DMS114 treated with DMSO at 0.1 percent for 48 hours (cell line): ENCODE data around the gene ZNF865.

Experiments
- DNase-seq: peaks from one replicate; lab custom pipeline; 2025; ENCODE audit not compliant: unreplicated experiment; lab: John Stamatoyannopoulos, UW

ZNF865 gene

DNA sequence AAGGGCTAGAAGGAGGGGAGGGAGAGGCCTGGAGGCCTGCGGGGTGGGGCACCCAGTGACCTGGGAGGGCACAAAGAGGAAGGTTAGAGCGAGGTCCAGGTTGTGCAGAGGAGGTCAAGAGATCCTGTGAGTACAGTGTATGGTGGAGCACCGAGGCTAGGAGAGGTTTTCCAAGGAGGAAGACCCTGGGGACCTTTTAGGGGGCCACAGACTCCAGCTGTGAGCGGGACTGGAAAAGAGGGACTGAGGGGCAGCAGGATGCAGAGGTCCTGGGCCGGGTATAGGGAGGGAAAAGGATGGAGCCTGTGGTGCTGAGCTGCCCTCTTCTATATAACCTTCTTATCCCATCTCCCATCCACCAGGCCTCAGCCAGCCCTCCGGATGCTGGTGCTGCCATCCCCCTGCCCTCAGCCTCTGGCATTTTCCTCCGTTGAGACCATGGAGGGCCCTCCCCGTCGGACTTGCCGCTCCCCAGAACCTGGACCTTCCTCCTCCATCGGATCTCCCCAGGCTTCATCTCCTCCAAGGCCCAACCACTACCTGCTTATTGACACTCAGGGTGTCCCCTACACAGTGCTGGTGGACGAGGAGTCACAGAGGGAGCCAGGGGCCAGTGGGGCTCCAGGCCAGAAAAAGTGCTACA is 38.9 kb downstream of the ZNF865 start:
- no peak for DNase-seq

DNA sequence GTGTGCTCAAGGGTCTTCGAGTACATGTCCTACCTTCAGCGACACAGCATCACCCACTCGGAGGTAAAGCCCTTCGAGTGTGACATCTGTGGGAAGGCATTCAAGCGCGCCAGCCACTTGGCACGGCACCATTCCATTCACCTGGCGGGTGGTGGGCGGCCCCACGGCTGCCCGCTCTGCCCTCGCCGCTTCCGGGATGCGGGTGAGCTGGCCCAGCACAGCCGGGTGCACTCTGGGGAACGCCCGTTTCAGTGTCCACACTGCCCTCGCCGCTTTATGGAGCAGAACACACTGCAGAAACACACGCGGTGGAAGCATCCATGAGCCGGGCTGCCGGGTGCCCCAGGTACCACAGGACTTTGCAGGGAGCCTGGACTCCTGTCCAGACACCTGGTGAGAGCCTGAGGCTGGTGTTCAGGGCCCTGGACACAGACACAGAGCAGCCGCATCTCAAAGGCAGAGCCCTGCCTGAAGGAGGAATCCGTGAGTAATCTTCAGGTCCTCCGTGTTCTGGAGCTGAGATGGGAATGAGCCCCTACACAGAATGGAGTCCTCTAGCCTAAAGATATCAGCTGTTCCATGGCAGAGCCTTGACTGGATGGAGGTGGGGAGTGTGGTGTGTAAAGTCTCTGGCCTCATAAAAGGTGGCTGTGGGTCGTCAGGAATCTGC is 39.5 kb downstream of the ZNF865 start:
- DNase-seq, result no peak

DNA sequence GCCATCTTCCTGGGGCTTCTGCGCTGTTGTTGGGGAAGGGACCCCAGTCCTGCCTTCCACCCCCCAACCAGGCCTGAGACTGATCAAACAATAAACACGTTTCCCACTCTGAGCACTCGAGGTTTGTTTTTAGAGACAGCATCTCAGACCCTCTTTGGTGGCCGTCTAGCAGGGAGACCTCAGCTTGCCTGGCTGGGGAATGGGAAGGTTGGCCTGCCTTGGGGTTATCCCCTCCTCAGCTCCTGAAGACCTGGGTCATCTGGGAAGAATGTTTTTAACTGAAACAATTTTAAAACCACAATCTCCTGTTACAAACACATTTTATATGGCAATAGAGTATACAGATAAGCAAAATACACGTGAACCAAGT is 40.0 kb downstream of the ZNF865 start:
- no peak for DNase-seq

DNA sequence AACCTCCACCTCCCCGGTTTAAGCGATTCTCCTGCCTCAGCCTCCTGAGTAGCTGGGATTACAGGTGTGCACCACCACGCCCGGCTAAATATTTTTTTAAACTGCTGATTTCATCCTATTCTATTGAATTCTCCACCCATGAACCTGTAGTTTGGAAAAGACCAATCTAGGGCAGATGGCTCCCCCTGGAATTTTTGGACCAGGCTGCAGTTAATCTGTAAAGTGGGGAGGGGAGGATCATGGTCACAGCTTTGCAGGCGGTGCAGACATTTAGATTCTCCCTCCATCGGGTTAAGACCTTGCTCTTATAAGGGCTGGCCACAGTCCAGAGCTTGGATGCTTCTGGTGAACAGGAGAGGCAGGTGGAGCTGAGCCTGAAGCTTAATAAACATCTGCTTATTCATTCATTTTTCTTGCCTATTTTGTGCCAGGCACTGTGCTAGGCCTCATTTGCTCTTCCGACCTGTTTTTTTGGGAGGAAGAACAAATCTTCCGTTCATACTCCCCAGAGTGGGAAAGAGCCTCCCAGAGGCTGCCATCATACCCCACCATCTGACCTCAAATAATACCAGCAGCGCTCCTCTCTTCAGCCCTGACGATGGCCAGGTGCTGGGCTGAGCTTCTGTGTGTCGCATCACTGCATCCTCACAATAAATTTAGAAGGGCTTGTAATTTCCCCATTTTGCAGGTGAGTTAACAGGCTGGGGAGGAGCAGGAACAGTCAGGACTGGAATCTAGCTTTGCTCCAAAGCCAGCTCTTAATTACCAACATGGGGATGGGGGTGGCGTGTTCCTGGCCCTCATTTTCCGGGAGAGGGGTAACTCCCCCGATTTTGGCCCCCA is 41.7 kb downstream of the ZNF865 start:
- DNase-seq, result no peak

DNA sequence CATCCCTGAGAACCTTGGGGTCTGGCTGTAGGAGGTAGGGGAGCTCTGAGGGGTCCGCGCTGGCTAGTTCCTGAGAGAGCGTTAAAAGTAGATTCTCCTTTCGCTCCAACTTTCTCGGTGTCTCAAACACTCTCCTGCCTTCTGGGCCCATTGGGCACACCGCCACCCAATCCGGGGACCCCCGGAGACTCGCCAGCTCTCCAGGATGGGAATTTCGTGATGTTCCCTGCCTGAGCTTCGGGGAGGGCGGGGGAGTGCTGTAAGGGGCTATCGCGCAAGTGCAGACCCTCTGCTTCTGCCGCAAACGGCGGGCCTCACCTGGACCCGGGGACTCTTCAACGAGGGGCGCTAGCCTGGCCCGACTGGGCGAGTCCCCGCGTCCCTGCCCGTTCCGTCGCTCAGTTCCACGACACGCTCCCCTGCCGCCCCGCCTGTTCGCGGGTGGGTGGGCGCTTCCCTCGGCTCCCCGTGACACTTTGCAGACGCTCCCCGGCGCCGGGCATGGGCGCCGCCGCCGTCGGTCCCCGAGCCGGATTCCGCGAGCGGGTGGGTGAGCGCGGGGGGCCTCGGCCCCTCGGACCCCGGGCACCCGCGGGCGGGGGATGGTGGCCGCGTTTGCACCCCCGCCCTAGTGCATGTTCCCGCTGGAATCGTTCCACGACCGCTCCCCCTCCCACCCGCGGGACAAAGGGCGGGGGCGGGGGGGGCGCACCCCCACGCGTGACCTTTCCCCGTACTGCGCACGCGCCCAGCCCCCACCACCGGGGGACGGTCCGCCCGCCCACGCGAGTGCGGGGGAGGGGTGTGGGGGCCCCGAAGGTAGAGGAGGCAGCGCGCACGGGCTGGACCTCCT is 42.5 kb downstream of the ZNF865 start, which contains the start of gene CCDC106:
TSS of gene CCDC106 (plus strand) at position 481 of the 853 bp plus-strand sequence. CDS start 835 bp downstream, outside the sequence.
- peak; percentile 79 for DNase-seq

DNA sequence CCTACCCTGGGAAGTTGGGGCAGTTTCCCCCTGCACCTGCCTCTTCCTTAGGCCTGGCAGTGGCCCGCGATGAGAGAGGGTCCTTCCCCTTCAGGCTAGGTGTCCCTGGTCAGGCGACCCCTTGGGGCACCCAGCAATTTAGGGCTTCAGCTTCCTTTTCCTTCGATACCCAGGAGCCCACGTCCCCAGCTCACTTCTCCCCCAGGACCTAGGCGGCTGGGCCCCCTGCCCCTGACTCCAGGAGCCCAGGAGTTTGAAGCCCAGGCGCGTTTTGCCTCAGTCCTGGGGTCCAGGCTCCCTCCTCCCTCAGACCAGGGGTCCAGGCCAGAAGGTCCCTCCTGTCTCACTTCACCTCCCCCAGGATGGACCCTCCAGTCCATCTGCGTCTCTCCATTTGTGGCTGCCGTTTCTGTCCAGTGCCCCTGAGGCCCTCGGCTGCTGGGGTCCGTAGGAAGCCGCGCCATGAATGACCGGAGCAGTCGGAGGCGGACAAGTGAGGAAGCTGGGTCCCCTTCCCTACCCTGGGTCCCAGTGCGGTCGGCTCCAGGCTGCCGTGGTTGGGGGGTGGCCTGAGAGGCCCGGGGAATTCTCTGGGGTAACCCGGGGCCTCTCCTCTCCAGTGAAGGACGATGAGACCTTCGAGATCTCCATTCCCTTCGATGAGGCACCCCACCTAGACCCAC is 43.3 kb downstream of the ZNF865 start:
- no peak for DNase-seq

DNA sequence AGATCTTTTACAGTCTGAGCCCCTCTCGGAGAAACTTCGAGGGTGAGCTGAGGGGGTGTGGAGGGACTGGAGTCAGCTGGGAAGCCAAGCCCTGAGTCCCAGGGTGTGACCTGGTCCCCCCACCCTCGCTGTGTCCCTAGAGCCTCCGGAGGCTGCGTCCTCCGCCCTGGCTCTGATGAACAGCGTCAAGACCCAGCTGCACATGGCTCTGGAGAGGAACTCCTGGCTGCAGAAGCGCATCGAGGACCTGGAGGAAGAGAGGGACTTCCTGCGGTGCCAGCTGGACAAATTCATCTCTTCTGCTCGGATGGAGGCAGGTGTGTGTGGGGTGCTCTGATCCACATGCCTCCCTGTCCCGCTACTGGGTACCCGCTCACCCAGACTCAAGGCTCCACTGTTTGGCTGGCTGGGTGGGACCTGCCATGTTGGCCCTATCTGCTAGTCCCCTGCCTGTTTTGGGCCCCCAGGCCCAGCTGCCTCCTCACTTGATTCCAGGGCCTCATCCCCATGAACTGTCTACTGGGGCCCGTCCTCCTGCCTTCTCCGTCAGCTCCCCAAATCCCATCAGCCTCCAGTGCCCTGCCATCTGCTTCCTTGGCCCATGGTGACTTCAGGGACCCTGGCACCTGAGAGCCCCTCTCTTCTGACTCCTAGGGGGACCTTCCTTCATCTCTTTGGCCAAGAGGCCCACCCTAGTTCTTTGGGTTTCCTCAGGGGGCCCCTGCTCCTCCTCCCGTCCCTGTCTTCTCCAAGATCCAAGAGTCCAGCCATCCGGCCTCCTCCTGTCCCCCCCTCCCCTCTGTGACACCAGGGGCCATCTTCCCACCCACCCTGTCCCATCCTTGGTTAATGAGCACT is 44.0 kb downstream of the ZNF865 start:
- DNase-seq, result no peak

DNA sequence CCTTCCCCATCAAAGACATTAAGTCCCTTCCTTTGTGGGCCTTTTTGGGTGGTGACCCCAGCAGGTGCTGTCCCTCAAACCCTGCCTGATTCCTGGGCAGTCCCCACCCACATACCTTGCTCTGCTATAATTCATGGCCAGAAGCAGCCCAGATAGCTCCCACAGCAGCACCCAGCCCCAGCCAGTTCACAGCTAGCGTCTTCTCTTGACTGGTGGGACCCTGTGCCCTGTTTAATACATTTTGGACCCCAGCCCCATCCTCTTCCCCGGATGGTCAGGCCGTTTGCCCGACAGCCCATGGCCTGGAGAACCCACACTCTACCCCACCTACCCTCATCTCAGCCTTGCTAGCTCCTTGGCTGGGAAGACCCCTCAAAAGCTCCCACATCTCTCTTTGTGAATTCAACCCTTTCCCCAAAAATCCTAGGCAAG is 44.7 kb downstream of the ZNF865 start:
- DNase-seq, result no peak

DNA sequence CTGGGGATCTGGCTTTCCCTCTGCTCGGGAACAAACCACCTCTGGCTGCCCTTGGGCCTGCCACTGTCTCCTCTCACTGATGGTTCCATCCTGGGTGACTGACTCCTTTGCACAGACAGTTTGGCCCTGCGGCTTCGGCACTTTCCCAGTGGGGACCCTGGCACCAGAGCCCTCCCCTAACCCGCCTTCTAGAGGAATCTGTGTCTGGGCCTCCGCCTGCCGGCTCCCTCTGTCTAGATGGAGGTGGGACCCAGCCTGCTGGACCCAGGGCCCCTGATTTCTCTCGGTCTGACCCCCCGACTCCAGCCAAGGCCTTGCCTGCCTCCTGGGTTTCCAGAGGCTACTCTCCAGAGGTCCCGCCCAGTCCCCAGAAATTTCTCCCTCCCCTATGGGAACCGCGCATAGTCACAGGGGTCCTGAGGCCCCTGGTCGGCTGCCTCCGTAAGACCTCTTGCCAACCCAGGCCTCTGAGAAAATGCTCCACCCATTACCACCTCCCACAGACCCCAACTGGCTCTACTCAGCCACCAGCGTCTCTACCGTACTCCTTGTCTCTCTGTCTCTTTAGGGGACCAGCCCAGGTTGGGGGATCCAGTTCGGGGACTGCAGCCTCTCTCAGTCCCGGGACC is 45.3 kb downstream of the ZNF865 start:
- no peak for DNase-seq

DNA sequence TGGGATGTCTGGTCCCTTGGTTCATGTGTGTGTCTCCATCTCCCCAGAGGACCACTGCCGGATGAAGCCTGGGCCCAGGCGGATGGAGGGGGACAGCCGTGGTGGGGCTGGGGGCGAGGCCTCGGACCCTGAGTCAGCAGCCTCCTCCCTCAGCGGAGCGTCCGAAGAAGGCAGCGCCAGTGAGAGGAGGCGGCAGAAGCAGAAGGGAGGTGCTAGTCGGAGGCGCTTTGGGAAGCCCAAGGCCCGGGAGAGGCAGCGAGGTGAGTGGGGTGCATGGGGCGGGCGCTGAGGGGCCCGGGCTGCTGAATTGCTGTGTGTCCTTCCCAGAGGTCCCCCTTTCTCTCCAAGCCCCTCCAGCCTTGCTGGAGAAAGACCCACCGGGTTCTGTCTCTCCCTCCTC is 45.8 kb downstream of the ZNF865 start:
- DNase-seq, result no peak

DNA sequence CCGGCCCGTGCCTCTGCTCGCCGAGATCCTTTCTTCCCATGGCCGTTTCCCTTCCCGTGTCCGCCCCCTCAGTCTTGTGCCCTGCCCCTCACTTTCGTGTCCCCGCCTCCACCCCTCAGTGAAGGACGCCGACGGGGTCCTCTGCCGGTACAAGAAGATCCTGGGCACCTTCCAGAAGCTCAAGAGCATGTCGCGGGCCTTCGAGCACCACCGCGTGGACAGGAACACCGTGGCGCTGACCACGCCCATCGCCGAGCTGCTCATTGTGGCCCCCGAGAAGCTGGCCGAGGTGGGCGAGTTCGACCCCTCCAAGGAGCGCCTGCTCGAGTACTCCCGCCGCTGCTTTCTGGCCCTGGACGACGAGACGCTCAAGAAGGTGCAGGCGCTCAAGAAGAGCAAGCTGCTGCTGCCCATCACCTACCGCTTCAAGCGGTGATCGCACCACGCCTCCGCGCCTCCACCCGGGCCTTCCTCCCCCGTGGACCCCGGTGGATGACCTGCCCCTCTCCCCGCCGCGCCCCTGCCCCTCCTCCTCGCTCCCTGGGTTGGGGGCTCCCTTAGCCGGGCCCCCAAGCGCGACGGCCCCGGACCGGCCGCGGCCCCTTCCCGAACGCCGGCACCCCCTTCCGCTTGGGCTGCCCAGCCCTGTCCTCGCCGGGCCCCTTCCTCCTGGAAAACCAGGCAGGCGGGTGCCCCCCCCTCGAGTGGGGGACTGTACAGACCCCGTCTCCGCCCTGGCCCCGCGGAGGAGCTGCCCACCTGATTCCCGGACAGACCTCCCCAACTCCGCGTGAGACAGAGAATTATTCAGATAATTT is 47.1 kb downstream of the ZNF865 start:
- DNase-seq, result no peak

DNA sequence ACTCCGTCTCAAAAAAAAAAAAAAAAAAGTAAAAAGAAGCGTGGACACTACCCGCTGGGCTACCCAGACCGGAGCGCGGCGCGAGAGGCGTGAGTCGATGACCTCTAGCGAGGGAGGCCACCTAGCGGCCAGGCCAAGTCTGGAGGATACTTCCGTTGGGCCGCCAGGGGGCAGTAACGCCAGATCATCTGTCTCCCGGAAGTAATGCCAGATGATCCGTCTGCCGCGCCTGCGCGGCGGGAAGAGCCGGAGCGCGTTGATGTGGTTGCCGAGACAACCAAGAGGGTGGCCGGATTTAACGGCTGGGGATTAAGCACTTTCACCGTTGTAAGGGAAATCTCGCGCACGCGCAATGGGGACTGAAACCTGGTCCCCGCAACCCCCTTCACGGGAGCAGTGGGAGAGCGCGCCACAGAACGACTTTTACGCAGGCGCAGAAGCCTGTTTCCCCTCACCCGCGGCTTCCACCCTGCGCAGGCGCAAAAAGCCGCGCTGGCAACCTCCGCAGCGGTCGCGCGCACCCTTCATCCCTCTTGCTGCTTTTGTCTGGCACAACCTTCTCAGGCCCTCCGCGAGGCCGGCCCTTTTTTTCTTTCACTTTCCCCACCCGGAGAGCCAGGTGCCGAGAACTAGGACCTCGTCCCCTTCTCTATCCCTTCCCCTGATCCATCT is 48.3 kb downstream of the ZNF865 start:
- DNase-seq, result peak; percentile 98

DNA sequence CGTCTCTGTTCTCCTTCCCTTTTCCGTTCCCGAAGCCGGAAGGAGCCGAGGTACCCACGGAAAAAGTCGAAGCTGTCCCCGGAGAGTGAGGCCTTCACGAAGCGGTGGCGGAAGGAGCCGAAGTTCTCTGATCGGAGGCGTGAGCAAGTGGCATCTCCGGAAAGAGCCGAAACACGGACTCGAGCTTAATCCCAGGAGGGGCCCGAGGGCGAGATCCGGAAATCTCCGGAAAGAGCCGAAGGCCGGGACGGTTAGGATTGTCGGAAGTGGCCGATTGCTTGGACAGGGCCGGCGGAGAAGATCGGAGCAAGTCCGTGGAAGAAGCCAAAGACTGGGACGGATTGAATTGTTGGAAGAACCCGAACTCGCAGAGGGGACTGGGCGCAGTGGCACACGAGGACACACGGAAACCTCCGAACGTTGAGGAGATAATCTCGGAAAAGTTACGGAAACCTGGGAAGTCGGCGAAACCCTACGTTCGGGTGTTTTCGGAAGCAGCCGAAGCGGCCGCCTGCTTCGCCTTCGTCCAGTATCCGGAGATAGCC is 48.9 kb downstream of the ZNF865 start:
- DNase-seq, result peak; percentile 99

DNA sequence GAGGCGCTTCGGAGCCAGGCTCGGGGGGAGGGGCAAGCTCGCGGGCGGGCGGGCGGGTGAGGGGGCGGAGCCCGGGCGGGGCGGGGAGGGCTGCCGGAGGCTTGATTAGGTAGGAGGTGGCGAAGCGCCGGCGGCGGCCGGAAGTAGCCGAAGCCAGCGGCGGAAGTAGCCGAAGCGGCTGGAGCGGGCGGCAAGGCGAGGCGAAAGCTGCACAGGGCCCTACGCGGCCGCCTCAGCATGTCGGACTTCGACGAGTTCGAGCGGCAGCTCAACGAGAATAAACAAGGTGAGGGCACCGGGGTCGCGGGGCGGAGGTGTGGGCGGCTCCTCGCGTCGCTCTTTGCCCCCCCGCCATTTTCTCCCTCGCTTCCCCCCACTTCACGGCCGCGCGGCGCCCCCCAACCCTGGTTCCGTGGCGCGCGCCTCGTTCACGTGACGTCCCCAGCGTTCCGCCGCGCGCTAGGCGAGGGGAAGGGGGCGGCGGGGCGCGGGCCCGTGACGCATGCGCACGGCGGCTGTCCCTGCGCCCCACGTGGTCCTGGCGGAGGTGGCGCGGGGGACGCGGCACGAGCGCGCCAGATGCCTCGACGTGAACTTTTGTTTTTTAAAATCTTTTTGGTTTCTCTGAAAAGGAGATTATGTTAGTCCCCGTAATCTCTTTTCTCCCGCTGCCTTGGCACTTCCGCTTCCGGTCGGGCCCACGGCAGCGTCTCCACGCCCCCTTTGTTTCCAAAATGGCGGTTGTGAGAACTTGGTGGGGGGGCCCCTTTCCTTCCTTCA is 49.6 kb downstream of the ZNF865 start, which contains the start of gene U2AF2:
TSS of gene U2AF2 (plus strand) at position 168 of the 780 bp plus-strand sequence. CDS start at position 238, 70 bp downstream.
- peak; percentile 96 for DNase-seq

DNA sequence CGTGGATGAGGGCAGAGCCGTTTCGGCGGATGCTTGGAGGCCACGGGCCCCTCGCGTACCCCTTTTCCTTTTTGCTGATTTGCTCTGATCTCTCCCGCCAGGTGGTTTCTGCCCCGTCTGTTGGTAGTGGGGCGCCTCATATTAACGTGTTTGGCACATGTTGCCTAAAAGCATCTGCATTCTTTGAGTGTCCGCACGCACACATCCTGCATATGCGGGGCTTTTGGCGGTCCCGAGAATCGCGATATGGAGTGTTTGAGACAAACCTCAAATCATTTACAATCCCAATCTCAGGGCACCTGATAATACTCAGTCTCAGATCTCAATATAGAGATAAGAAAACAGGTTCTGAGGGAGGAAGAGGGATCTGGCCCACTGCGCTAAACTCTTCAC is 50.2 kb downstream of the ZNF865 start:
- no peak for DNase-seq

DNA sequence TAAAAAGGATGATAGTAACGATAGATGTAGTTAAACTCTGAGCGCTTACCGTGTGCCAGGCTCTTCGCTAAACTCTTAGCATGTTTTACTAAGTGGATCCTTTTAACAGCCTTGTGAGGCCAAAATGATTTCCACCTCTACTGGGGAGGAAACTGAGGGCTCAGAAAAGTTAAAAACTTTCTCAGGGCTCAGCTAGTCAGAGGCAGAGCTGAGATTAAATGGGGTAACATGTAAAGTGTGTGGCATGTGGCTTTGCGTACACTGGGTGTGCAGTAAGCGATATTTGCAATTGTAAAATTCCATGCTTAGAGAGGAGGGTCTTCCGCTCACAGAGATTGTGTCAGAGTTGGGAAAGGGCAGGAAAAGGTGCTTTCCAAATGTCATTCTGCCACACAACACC is 51.1 kb downstream of the ZNF865 start:
- DNase-seq, result no peak
